OCI-LY7 (cell line): Measurements from ENCODE around the gene STPG1. TPM values are rescaled to one million over a fixed set of nuclear protein-coding genes. Genes with fewer than 3 reads are reported as not detected.
"Not testable (repeated sequence)": the region's sequence is repeated elsewhere in the genome, so short reads cannot be mapped to it uniquely, and the experiment has no call there.

Source experiments
- Bru-seq: library from RNA; stranded (reverse); fragments of 400-500 nt; gene quantifications from one replicate; lab custom pipeline; 2021; lab: Mats Ljungman, UMichigan
- BruChase-seq, 2 experiments: library from RNA; stranded (reverse); fragments of 400-500 nt; gene quantifications; one replicate each; lab custom pipeline; 2021; lab: Mats Ljungman, UMichigan
- BruUV-seq: library from RNA; stranded (reverse); fragments of 400-500 nt; replicated peaks from 2 replicates; lab custom pipeline; 2021; lab: Mats Ljungman, UMichigan
- CTCF ChIA-PET: fragments of 300-600 bp; sonication (Branson Sonifier 250); formaldehyde crosslinking; loops from one replicate; lab custom pipeline; 2022; ENCODE audit warnings: antibody characterized with exemption; ENCODE audit not compliant: unreplicated experiment; lab: Charles Lee
- POLR2A ChIA-PET: fragments of 300-600 bp; sonication (Branson Sonifier 250); formaldehyde crosslinking; loops from one replicate; lab custom pipeline; 2022; ENCODE audit warnings: antibody characterized with exemption; lab: Charles Lee
- DNase-seq: peaks from one replicate; pipeline ENCODE4 v3.0.0-alpha.2; 2015; ENCODE audit warnings: low spot score
- H2AFZ ChIP-seq: fragments of 200-600 bp; sonication (generic), shearing (Covaris generic); 2 replicates; pipeline ENCODE4 v1.6.1; 2014; ENCODE audit warnings: mild to moderate bottlenecking, antibody characterized with exemption, low read length, moderate library complexity
- H3K27ac ChIP-seq: fragments of 200-600 bp; sonication (generic); 2 replicates; pipeline ENCODE4 v1.5.1; 2014; ENCODE audit warnings: mixed run types, low read depth, mild to moderate bottlenecking, moderate library complexity, low read length, inconsistent platforms; ENCODE audit not compliant: poor library complexity, severe bottlenecking
- H3K36me3 ChIP-seq: fragments of 200-600 bp; sonication (generic); 2 replicates; pipeline ENCODE4 v1.6.1; 2014; ENCODE audit warnings: mild to moderate bottlenecking, antibody characterized with exemption, low read length, moderate library complexity, mixed read lengths; ENCODE audit not compliant: insufficient read depth
- H3K4me1 ChIP-seq: fragments of 200-600 bp; sonication (generic); 2 replicates; pipeline ENCODE4 v1.5.1; 2014; ENCODE audit warnings: mild to moderate bottlenecking, low read length; ENCODE audit not compliant: insufficient read depth, poor library complexity, severe bottlenecking
- H3K4me2 ChIP-seq: fragments of 200-600 bp; sonication (generic); 2 replicates; pipeline ENCODE4 v1.6.1; 2014; ENCODE audit warnings: mild to moderate bottlenecking, low read length
- H3K4me3 ChIP-seq: fragments of 200-600 bp; sonication (generic); 2 replicates; pipeline ENCODE4 v1.5.1; 2014; ENCODE audit warnings: mild to moderate bottlenecking, low read depth, low read length; ENCODE audit not compliant: poor library complexity, severe bottlenecking
- H3K79me2 ChIP-seq: fragments of 200-600 bp; sonication (generic); 2 replicates; pipeline ENCODE4 v1.6.1; 2016; ENCODE audit warnings: low read depth, mild to moderate bottlenecking, low read length, moderate library complexity, mixed read lengths; ENCODE audit not compliant: insufficient read depth
- H3K9me2 ChIP-seq: fragments of 200-600 bp; sonication (generic); 2 replicates; pipeline ENCODE4 v1.6.1; 2016; ENCODE audit warnings: mild to moderate bottlenecking, low read length, mixed read lengths; ENCODE audit not compliant: insufficient read depth
- H3K9me3 ChIP-seq: fragments of 200-600 bp; sonication (generic); 2 replicates; pipeline ENCODE4 v1.6.1; 2014; ENCODE audit warnings: mild to moderate bottlenecking, mixed run types, low read length, mixed read lengths
- H4K20me1 ChIP-seq: fragments of 200-600 bp; sonication (generic); 2 replicates; pipeline ENCODE4 v1.6.1; 2014; ENCODE audit warnings: mild to moderate bottlenecking, antibody characterized with exemption, low read length, moderate library complexity, mixed read lengths; ENCODE audit not compliant: insufficient read depth
- EZH2phosphoT487 ChIP-seq: fragments of 200-600 bp; sonication (generic); IDR thresholded peaks from 2 replicates; pipeline ENCODE4 v1.6.1; 2018; ENCODE audit warnings: low read depth, borderline replicate concordance, mild to moderate bottlenecking, mixed run types, antibody characterized with exemption, low read length, moderate library complexity, mixed read lengths
- intact Hi-C: fragments of 100-400 bp; cut with micrococcal nuclease; formaldehyde crosslinking; loops from one replicate; pipeline ENCODE4 v1.10.0; 2022; ENCODE audit not compliant: unreplicated experiment
- long read RNA-seq: library from polyadenylated mRNA; stranded (forward); transcript quantifications from one replicate; pipeline ENCODE4 v2.0.0, GENCODE V29; 2022
- total RNA-seq, 2 experiments: library from RNA; depleted of rRNA in 1 of 2; stranded (reverse); fragments of >200 nt in 1 of 2; shearing (Covaris generic) in 1 of 2; gene quantifications; 2 replicates each; pipeline ENCODE4 v1.2.3, GENCODE V29; 2014 to 2022
- TF ChIP-seq, protein P1 (sequence below): fragments of 200-600 bp; sonication (generic); conservative IDR thresholded peaks from 2 replicates; pipeline ENCODE4 v1.5.1; 2014; ENCODE audit warnings: mild to moderate bottlenecking, antibody characterized with exemption, low read length, moderate library complexity, mixed read lengths

Gene STPG1
- total RNA-seq (2014; rRNA removed; shearing (Covaris generic)): 5.1 and 5.3 TPM in 2 replicates
- 9.6 and 10.1 TPM in 2 replicates for total RNA-seq (2022)
- percentile 52 among the genes with signal in this experiment for Bru-seq, nascent RNA
- percentile 43 among the genes with signal in this experiment for BruChase-seq, experiment 1, labeled RNA remaining after a 6-hour chase
- percentile 47 among the genes with signal in this experiment for BruChase-seq, experiment 2, labeled RNA remaining after a 2-hour chase
- long read RNA-seq, partial matches to known transcripts: 5 of 26 reads
- long read RNA-seq, other reads (novel, unspliced or antisense): 14 of 26 reads

- CTCF ChIA-PET: no interaction called here
These were observed at the start of gene STPG1 for GRCh38 chr1:24413350-24414163. Gene STPG1 (minus strand): TSS chr1:24413782. CDS start chr1:24401388, 12,394 bp downstream.

DNA sequence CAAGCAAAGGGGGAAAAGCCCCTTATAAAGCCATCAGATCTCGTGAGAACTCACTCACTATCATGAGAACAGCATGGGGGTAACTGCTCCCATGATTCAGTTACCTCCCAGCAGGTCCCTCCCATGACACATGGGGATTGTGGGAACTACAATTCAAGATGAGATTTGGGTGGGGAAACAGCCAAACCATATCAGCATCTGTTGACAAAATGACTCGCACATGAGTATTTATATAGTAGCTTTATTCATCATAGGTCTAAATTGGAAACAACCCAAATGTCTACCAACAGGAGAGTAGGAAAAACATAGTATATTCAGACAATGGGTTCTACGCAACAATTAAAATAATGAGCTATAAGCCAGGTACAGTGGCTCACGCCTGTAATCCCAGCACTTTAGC, 48.5 kb upstream of the STPG1 start:
- H3K9me2 ChIP-seq, BruUV-seq, H3K27ac ChIP-seq, DNase-seq, H2AFZ ChIP-seq, intact Hi-C loops, POLR2A ChIA-PET, CTCF ChIA-PET, H3K4me2 ChIP-seq, H3K9me3 ChIP-seq, H3K79me2 ChIP-seq, H4K20me1 ChIP-seq, H3K4me3 ChIP-seq: not testable (repeated sequence)
- Histone ChIP-seq H3K4me1 (peaks cover 21% of the 10 kb centered on the region), H3K36me3 (peaks cover 37% of the 10 kb centered on the region)

More at GRCh38 chr1:24413350-24414163, at the start of gene STPG1:
- Histone ChIP-seq H2AFZ (peak within 1 kb of the TSS; percentile 73), H3K9me3 (no peaks in the 10 kb centered on the region), H4K20me1 (no peaks in the 10 kb centered on the region), H3K4me2 (peak within 1 kb of the TSS; percentile 66), H3K27ac (no peak within 1 kb of the TSS), H3K79me2 (no peaks in the 10 kb centered on the region), H3K36me3 (no peaks in the 10 kb centered on the region; the same call in 1 of the 2 replicates), H3K9me2 (no peaks in the 10 kb centered on the region), H3K4me3 (peak within 1 kb of the TSS; percentile 71), H3K4me1 (peaks cover 34% of the 10 kb centered on the region)
- no TSS peak for BruUV-seq
- intact Hi-C loops: no loop called here
- TF ChIP-seq, protein P1, sequence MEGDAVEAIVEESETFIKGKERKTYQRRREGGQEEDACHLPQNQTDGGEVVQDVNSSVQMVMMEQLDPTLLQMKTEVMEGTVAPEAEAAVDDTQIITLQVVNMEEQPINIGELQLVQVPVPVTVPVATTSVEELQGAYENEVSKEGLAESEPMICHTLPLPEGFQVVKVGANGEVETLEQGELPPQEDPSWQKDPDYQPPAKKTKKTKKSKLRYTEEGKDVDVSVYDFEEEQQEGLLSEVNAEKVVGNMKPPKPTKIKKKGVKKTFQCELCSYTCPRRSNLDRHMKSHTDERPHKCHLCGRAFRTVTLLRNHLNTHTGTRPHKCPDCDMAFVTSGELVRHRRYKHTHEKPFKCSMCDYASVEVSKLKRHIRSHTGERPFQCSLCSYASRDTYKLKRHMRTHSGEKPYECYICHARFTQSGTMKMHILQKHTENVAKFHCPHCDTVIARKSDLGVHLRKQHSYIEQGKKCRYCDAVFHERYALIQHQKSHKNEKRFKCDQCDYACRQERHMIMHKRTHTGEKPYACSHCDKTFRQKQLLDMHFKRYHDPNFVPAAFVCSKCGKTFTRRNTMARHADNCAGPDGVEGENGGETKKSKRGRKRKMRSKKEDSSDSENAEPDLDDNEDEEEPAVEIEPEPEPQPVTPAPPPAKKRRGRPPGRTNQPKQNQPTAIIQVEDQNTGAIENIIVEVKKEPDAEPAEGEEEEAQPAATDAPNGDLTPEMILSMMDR: no peak
- no peak for TF ChIP-seq EZH2phosphoT487
- peak; percentile 84 for DNase-seq
- POLR2A ChIA-PET: interaction anchor here (0.6 to 2.2 kb wide), 7 partner anchors 13 to 125 kb away, joined by 3 to 10 read pairs (median 3); no protein-coding TSS in a partner anchor

DNA sequence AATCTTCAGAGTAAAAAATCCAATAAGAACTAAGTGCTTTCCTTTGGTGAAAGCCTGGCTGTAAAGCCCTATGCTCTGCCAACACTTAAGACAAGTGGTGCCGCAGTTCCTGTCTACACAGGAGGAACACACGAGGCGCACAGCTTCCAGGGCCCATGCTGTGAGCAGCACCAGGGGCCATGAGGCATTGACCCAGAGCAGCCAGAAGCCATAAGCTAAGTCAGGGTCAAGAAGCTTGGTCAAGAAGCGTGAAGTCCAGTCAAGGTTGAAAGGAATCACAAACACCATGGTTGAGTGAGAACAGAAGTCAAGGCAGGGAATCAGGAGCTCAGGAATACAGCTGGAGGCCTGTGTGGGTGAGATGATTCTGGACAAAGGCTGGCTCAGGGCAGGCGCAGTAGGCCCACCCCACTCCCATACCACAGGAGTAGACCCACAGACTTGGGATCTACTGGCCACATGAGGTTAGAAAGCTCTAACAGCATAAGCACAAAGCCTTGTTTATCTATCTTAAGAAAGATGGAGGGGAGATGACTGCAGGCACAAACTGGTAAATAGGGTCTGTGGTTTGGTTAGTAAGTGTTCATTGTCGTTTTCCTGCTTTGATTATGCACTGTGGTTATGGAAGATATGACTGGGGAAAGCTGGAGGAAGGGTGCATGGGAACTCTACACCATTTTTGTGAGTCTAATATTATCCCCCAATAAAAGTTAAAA, 46.1 kb upstream of the STPG1 start:
- intact Hi-C loops: no loop called here
- peaks cover 46% of the 10 kb centered on the region for H3K36me3 ChIP-seq
- H3K4me3 ChIP-seq: no peak overlapping the region
- H3K9me2 ChIP-seq: no peaks in the 10 kb centered on the region
- BruUV-seq: no TSS peak
- no peak overlapping the region for H2AFZ ChIP-seq
- H3K4me2 ChIP-seq: no peak overlapping the region
- CTCF ChIA-PET: interaction anchor here (0.6 kb wide), 1 partner anchor 10 kb away, joined by 3 read pairs; no protein-coding TSS in a partner anchor
- TF ChIP-seq EZH2phosphoT487: no peak
- TF ChIP-seq, protein P1: no peak
- H3K27ac ChIP-seq: no peak overlapping the region
- no peaks in the 10 kb centered on the region for H4K20me1 ChIP-seq
- no peaks in the 10 kb centered on the region for H3K9me3 ChIP-seq
- no peak for DNase-seq
- POLR2A ChIA-PET: interaction anchor here (1.0 to 1.9 kb wide), 2 partner anchors 22 to 47 kb away, joined by 3 to 4 read pairs; no protein-coding TSS in a partner anchor
- H3K79me2 ChIP-seq: no peaks in the 10 kb centered on the region
- H3K4me1 ChIP-seq: peaks cover 17% of the 10 kb centered on the region
